ENCODE data around the gene ABCC4. TPM values are rescaled to one million over a fixed set of nuclear protein-coding genes. Genes with fewer than 3 reads are reported as not detected.

ABCC4 gene
- total and polyA plus RNA-seq, 9 of the 15 experiments (the other 6 are each of a cell fraction or from before 2014, with no cell fraction given): 9.4 to 46.1 (median 25.4) TPM

GRCh38 chr13:95343944-95344343, 42.7 kb upstream of the ABCC4 start:
- no peaks in the 10 kb centered on the region for H3K9me3 ChIP-seq (replicated peaks; ENCODE audit: control insufficient read depth, insufficient read depth, low read depth, low read length)
- no peaks in the 10 kb centered on the region for H4K20me1 ChIP-seq (replicated peaks; ENCODE audit: control insufficient read depth, insufficient read depth, low read length)
- no peak for ATAC-seq
- H3K27ac ChIP-seq (ENCODE audit: extremely low read depth, low read depth, low read length): no peak overlapping the region
- no peaks in the 10 kb centered on the region for H3K27me3 ChIP-seq (ENCODE audit: control insufficient read depth in 2 of 2, insufficient read depth in 2 of 2, low read length in 2 of 2)
- WGBS (ENCODE audit: insufficient coverage, low coverage, missing lambda C conversion rate): 49% methylated on average over 3 of the region's 3 CpGs
- TF ChIP-seq ZSCAN29 (IDR thresholded peaks at IDR 0.05) (no peak), NBN (IDR thresholded peaks at IDR 0.05; ENCODE audit: low read depth) (no peak), KLF13 (tag; IDR thresholded peaks at IDR 0.05; ENCODE audit: borderline replicate concordance, low read depth) (no peak), FUS (optimal IDR thresholded peaks at IDR 0.05; ENCODE audit: low read depth, low read length) (no peak), ZNF324 (CRISPR knock-in tag; IDR thresholded peaks at IDR 0.05) (no peak)
- POLR2A ChIA-PET: no interaction called here
- no peaks in the 10 kb centered on the region for H3K9me1 ChIP-seq (ENCODE audit: control insufficient read depth, insufficient read depth, low read length)
- in situ Hi-C loops (cut with MboI) (no loop called here), intact Hi-C loops (cut with micrococcal nuclease) (no loop called here)
- DNase-seq (ENCODE audit: extremely low read depth in 1 of 4, low spot score in 3 of 4): no peak
- H3K36me3 ChIP-seq (ENCODE audit: control insufficient read depth, insufficient read depth, low read length): no peaks in the 10 kb centered on the region
- H3K4me3 ChIP-seq: no peak overlapping the region
- H3K4me1 ChIP-seq (replicated peaks in 1 of 2; ENCODE audit: control insufficient read depth in 2 of 2, insufficient read depth in 2 of 2, low read length in 2 of 2): no peaks in the 10 kb centered on the region; a peak in 2 of 5 replicates
- FAIRE-seq: no peak
- H3K79me2 ChIP-seq (ENCODE audit: control insufficient read depth, insufficient read depth, low read length): no peaks in the 10 kb centered on the region
- no peak overlapping the region for H3K4me2 ChIP-seq (ENCODE audit: insufficient read depth, low read length)
- H2AFZ ChIP-seq (ENCODE audit: low read depth, low read length): no peak overlapping the region
- CTCF ChIA-PET (ENCODE audit: low intra/inter-chr PET ratio): no interaction called here
- H3K9ac ChIP-seq (ENCODE audit: insufficient read depth in 1 of 2, low read depth in 2 of 2, low read length in 2 of 2): no peak overlapping the region
- no TSS peak for BruUV-seq (replicated peaks)

DNA sequence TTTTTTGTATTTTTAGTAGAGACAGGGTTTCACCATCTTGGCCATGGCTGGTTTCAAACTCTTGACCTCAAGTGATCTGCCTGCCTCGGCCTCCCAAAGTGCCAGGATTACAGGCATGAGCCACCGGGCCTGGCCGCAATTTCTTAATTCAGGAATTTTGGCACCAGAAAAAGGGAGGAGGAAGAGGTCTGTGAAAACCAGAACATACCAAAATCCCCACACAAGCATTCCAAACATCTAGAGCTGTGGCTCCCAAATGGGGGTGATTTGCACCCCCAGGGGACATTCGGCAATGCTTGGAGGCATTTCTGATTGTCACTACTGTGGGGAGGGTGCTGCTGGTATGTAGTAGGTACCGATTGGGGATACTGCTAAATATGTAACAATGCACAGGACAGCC, 40.2 kb upstream of the ABCC4 start:
- no peaks in the 10 kb centered on the region for H3K79me2 ChIP-seq (ENCODE audit: control insufficient read depth, insufficient read depth, low read length)
- H3K4me1 ChIP-seq (replicated peaks in 1 of 2; ENCODE audit: control insufficient read depth in 2 of 2, insufficient read depth in 2 of 2, low read length in 2 of 2): no peaks in the 10 kb centered on the region
- no peak overlapping the region for H3K4me2 ChIP-seq (ENCODE audit: insufficient read depth, low read length)
- no peaks in the 10 kb centered on the region for H3K27me3 ChIP-seq (ENCODE audit: control insufficient read depth in 2 of 2, insufficient read depth in 2 of 2, low read length in 2 of 2)
- TF ChIP-seq LCOR (CRISPR knock-in tag; IDR thresholded peaks at IDR 0.05) (no peak), MAX (CRISPR knock-in tag; IDR thresholded peaks at IDR 0.05) (no peak), POU5F1 (IDR thresholded peaks at IDR 0.05; ENCODE audit: borderline replicate concordance, low read depth, low read length, partially characterized antibody) (no peak), ZBTB17 (CRISPR knock-in tag; IDR thresholded peaks at IDR 0.05) (no peak), FOXA3 (CRISPR knock-in tag; conservative IDR thresholded peaks at IDR 0.05 in 1 of 2, IDR thresholded peaks at IDR 0.05 in 1 of 2) (no peak), ZNF609 (CRISPR knock-in tag; IDR thresholded peaks at IDR 0.05; ENCODE audit: borderline replicate concordance) (no peak), ARID2 (IDR thresholded peaks at IDR 0.05) (no peak)
- no peaks in the 10 kb centered on the region for H3K9me1 ChIP-seq (ENCODE audit: control insufficient read depth, insufficient read depth, low read length)
- ATAC-seq (no peak), DNase-seq (ENCODE audit: extremely low read depth in 1 of 4, low spot score in 3 of 4) (no peak), FAIRE-seq (no peak)
- H2AFZ ChIP-seq (ENCODE audit: low read depth, low read length): no peak overlapping the region
- H3K9ac ChIP-seq (ENCODE audit: insufficient read depth in 1 of 2, low read depth in 2 of 2, low read length in 2 of 2): no peak overlapping the region
- CTCF ChIA-PET (ENCODE audit: low intra/inter-chr PET ratio): no interaction called here
- BruUV-seq (replicated peaks): no TSS peak
- 63% methylated on average over 4 of the region's 5 CpGs for WGBS (ENCODE audit: insufficient coverage, low coverage, missing lambda C conversion rate)
- H3K4me3 ChIP-seq: no peak overlapping the region
- H4K20me1 ChIP-seq (replicated peaks; ENCODE audit: control insufficient read depth, insufficient read depth, low read length): no peaks in the 10 kb centered on the region
- no peaks in the 10 kb centered on the region for H3K9me3 ChIP-seq (replicated peaks; ENCODE audit: control insufficient read depth, insufficient read depth, low read depth, low read length)
- H3K36me3 ChIP-seq (ENCODE audit: control insufficient read depth, insufficient read depth, low read length): no peaks in the 10 kb centered on the region
- POLR2A ChIA-PET: interaction anchor here (1.6 kb wide), 1 partner anchor 12 kb away, joined by 4 read pairs; no protein-coding TSS in a partner anchor
- intact Hi-C loops (cut with micrococcal nuclease): no loop called here
- in situ Hi-C loops (cut with MboI): no loop called here
- no peak overlapping the region for H3K27ac ChIP-seq (ENCODE audit: extremely low read depth, low read depth, low read length)

Data from K562 (cell line).